Islet precursor cell (in vitro differentiated cells): ENCODE measurements around the gene KIF17.
A peak's percentile ranks its signal among the peaks of the same experiment; 100 is the strongest.

Source experiments
- DNase-seq: peaks from one replicate; pipeline ENCODE4 v3.0.0-alpha.2; 2018

KIF17 gene

DNA sequence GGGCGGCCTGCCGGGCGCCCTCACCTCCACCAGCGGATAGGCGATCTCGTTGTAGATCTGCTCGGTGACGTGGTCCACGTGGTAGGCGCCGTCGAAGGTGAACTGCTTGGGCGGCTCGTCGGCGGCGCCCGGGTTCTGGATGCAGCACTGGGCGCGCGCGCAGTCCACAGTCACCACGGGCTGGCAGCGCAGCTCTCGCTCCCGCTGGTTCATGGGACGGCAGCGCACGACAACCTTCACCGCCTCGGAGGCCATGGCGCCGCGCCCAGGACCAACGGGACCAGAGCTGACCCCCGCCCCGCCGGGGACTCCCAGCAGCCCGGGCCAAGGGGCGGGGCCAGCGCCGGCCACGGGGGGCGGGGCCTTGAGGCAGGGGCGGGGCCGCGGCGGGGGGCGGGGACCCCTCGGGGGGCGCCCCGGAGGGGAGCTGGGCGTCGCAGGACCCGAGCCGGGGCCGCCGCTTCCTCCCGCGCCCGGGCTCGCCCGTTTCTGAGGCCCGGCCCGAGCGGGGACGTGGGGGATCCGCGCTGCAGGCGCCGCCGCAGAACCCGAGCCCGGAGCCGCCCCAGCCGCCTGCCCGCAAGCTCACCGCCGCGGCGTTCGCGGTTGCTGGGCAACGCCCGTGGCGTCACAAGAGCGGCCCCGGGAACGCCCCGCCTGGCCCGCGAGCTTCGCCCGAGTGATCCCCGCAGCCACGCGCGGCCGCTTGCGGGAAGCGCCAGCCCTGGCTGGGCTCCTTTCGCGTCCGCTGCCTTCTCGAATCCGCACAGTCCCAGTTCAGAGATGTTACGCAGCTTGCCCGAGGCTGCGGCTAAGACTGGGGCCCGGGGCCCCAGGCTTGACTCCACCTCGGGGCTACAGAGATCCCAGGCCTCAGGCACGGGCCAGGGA lies at the start of gene KIF17:
Gene KIF17 (minus strand): TSS at position 556 of the 891 bp plus-strand sequence. CDS start 301 bp downstream, at position 255.
- peak; percentile 78 for DNase-seq

DNA sequence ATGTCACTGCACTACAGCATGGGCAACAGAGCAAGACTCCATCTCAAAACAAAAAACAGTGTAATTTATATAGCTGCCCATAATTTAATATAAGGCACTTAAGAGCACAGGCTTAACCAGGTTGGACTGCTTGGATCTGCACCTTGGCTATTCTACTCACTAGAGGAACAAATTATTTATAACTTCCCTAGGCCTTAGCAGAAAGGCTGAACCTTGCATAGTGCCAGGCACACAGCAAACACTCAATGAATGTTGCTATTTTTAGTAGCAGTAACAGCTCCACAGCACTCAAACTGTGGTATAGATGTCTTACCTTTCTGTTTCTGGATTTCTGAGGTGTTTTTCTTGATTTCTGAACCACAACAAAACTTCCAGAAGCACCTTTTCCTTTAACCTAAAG lies 49.5 kb upstream of the KIF17 start:
- DNase-seq, result no peak

DNA sequence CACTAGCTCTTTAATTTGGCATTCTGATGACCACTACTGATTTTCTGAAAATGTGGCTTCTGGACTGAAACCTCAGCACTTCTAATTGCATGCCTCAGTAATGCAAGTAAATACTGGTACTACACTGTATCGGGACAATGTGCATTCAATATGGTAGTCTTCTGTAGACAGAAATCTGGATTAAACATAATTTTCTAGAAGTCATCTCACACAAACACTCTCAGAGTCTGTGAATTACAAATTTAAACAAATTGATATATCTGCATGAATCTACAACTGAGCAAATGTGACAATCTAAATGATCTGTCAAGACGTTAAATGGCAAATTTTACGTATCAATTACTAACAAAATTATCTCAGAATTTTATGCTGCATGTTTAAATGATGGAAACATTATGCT lies 45.6 kb upstream of the KIF17 start:
- DNase-seq, result no peak

DNA sequence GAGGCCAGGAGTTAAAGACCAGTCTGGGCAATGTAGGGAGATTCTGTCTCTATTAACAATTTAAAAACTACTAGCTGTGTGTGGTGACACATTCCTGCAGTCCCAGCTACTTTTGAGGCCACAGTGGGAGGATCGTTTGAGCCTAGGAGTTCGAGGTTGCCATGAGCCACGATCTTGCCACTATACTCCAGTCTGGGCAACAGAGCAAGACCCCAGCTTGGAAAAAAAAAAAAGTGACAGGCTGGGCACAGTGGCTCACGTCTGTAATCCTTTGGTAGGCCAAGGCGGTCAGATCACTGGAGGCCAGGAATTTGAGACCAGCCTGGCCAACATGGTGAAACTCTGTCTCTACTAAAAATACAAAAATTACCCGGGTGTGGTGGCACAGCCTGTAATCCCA lies 42.5 kb upstream of the KIF17 start:
- no peak for DNase-seq

DNA sequence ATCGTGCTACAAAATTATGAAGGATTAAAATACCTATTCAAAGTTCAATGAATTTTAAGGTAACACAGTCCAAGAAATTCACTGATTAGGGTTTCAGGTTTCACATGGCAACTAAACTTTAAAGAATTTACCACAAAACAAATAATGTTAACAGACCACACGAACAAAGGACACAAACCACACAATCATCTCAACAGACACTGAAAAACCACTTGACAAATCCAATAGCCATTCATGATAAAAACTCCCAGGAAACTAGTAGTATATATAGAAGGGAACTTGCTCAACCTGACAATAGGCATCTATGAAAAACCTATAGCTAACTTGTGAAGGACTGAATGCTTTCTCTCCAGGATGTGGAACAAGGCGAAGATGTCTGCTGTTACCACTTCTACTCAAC lies 35.8 kb upstream of the KIF17 start:
- no peak for DNase-seq

DNA sequence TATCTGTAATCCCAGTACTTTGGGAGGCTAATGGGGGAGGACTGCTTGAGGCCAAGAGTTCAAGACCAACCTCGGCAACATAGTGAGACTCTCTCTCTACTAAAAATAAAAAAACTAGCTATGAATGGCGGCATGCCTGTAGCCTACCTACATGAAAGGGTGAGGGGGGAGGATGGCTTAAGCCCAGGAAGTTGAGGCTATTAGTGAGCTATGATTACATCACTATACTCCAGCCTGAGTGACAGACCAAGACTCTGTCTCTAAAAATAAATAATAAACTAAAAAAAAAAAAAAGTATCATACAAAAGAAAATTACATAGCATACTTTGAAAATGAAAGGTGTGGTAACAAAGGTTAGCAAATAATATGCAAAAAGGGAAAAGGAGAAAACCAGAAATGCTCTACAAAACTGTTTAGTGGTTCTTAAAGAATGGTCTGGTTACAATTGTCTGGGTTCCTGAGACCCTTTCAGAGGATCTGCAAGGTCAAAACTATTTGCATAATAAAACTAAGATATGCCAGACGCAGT lies 33.7 kb upstream of the KIF17 start:
- DNase-seq, result no peak

DNA sequence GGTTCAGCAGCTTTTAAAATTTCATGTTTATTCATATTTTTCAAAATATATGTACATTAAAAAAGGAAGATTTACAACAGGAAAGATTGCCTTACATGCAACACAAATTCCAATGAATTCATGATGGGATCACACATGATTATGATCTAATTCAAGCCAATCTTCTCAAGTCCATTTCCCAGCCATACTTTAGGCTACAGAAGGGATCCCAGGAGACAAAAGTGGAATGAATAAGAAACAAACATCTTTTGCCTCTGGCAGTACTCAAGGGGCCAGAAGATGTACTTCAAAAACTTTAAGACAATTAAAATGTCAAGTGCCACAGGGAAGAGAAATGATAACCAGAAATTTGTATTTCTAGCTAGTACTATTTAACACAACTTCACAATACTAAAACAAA lies 24.9 kb upstream of the KIF17 start:
- no peak for DNase-seq

DNA sequence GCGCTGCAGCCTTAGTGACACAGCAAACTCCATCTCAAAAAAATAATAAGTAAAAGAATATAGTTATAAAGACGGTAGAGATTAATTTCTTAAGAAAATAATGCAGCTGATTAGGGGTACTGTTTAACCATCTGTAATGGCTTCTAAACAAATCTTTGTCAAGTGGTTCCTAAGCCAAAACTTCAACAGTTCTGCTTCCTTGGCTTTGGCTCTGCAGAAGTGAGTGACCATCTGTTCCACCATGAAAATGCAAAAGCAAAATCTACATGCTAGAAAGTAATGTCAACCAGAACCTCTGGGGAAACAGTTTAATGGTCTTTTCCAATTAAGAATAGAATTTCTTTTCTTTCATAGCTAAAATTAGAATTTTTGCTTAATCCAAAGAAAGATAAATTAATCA lies 23.0 kb upstream of the KIF17 start:
- no peak for DNase-seq

DNA sequence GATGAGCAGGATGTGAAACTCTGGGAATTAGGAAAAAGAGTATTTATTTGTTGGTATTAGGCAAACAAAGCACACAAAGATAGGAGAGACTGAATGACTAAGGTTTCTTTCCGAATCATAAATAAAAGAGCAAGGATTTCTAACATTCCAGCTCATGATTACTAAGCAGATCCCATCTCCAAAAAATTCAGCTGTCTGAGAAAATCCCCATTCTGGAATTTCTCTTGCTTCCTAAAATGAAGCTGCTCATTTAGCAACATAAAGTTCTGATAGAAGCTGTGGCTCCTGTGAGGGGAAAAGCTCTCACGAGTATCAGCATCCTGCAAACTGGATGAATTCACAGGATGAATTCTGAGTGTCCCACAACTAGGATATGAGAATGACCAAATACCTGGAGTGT lies 21.4 kb upstream of the KIF17 start:
- DNase-seq, result no peak

DNA sequence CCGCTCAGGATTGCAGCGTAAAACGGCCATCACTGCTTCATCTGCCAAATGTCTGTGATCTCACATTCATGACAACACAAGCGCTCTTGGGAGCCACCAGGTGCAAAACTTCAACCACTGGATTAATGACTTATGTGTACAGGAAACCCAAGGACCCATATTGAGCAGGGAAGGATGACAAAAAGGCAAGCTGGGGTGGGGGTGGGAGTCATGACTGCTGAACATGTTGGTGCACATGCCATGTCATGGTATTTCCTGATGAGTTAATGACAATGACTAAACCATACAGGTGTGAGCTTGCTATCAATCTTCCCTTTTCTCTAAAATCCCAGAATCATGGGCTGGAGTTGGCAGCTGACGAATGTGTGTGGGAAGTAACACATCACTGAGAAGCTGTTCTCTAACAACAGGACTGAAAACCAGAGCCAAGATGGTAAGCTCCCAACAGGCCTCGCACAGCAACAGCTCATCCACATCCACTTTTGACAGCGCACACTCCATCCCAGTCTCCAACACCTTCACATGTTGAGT lies 17.8 kb upstream of the KIF17 start:
- no peak for DNase-seq

DNA sequence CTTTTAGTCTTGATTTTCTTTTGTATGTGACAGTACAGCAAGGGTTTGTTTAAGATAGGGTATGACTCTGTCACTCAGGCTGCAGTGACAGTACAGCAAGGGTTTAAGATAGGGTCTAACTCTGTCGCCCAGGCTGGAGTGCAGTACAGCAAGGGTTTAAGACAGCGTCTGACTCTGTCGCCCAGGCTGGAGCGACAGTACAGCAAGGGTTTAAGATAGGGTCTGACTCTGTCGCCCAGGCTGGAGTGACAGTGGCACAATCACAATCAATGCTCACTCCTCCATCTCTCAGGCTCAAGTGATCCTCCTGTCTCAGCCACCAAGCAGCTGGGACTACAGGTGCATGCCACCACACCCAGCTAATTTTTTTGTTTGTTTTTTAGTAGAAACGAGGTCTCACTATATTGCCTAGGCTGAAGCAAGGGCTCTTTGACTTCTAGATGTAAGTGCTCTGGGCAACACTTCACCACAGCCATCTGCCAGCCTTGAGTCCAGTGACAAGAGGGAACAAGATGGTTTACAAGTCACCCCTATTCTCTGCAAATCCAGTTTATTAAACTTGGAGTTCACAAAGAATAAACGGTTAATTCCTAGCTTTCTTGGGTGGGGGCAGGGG lies 15.7 kb upstream of the KIF17 start:
- DNase-seq, result no peak

DNA sequence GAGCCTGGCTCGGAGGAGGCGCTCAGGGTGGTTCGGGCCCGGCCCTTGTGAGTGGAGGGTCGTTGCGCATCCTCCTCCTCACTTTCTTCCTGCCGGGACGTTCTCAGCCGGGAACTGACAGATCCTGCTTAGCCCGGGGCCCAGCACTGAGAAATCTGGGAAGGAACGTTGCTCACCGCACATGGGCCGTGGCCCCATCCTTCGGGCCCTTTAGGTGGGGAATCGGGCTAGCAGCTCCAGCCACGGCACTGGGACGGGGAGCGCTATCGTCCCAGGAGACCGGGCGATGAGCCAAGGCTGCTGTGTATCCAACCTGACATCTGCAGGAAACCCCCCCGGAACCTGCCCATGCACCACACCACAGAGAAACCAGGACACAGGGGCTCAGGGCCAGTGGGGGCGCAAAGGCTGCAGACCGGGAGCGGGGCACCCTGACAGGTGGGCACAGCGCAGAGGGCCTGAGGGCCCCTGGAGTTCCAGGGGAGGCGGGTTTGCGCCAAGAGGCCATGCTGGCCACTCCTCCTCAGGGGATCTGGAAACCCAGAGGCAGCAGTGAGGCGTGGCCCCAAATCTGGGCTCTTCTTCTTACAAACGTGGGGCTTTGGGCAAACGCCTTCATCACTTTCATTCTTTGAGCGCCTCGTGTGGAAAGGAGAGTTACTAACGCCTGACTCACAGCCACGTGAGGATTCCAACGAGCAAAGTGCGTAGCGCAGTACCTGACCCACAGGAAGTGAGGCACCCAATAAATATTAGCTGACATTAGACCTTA lies 15.0 kb upstream of the KIF17 start, which contains the start of gene SH2D5:
Gene SH2D5 (minus strand): TSS at position 116 of the 772 bp plus-strand sequence. CDS start 4,659 bp downstream, outside the sequence.
- DNase-seq, result peak; percentile 96

DNA sequence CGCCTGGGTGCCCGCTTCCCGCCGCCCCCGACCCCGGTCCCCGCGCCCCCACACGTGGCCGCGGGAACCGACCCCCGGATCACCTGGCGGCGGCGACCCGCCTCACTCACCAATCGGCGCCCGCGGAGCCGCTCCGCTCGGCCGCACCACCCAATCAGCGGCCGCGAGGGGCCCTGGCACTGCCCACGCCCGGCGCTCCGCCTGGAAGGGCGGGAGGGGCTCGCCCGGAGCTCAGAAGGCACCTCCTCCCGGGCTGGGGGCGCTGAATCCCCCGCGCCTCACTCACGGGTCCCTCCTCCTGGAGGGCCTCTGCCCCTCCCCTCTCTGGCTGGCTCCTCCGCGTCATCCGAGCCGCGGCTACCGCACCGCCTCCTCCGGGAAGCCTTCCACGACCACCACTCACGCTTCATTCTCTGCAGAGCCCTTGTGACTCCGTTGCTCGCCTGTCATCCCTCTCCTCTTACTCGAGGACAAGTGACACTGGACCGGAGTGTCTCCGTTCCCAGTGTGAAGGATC lies 14.3 kb upstream of the KIF17 start:
- DNase-seq, result peak; percentile 90

DNA sequence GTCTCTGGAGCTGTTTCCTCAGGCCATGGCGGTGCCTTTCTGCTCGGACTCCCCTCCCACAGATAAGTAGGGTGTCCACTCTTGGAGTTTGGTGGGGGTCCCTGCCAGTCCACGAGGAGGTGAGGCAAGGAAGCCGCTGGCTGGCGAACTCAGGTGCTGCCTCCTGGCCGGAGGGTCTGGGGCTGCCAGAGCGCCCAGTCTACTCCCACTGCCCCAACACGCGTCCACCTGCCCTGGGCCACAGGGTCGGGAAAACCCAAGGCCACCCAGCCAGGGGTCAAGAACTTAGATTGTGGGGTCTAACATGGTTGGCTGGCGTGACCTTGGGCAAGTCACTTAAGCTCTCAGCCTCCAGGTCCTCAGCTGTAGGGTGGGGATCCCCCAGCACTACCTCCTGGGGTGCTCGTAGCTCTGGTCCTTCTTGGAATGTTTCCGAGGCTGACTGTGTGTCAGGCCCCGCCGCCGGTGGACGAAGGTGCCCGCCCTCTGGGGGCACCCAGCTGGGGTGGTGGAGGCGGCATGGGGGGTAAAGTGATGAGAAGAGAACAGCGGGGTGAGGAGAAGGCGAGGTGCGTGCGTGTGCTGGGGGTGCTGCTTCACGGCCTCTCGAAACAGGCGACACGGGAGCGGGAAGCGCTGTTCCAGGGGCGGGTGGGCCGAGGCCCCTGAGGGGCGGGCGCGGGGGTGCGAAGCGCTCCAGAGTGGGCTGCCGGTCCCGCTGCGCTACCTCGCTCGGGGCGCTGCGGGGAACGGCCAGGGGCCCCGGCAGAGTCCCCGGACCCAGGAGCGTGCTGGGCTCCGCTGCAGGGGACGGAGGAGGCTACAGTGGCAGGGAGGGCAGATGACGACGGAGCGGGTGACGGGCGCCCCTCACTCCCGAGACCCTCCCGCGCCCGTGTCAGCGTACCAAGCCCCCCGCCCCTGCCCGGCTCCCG lies 13.5 kb upstream of the KIF17 start:
- DNase-seq, result peak; percentile 56

DNA sequence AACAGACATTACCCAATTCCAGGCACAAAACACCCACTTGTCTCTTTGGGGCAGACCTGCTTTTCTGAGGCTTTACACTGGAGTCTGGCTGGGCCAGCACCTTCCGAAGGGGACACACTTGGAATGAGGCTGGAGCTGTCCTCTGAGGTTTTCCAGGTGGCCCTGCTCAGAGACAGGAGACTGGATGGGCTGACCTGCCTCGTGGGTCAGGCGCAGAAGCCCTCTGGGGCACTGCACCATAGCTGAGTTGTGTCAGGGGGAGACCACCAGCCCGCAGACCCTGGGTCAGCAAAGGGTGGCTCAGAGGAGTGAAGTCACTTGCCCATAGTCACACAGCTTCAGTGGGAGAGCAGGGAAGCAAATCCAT lies 12.9 kb upstream of the KIF17 start:
- DNase-seq, result peak; percentile 57

DNA sequence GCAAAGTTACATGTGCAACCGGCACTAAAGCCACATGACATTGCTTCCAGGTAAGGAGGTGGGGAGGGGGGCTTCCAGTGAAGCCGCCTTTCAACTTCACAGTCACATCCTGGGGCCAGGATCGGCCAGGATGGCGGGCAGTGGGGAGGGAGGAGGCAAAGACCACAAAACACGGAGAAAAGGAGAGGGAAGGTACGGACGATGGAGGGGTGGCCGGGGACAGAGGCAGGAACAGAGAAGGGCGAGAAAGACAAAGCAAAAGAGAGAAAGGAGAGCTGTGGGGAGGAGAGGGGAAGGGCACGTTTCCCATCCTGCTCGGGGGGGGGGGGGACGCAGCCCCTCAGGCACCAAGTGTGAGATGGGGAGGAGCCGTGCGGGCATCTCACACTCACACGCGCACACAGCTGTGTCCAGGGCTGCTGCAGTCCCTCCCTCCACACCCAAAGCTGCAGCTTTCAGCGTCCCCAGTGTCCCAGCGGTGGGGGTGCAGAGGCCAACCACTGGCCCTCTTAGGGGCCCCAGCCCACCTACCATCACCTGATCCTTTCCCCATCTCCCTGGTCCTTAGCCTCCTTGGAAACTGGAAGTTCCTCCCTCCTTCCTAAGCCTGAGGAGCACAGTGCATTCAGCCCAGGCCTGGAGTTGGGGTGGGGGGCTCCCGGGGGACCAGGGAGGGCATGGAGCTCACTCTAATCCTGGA lies 12.3 kb upstream of the KIF17 start:
- DNase-seq, result peak; percentile 54

DNA sequence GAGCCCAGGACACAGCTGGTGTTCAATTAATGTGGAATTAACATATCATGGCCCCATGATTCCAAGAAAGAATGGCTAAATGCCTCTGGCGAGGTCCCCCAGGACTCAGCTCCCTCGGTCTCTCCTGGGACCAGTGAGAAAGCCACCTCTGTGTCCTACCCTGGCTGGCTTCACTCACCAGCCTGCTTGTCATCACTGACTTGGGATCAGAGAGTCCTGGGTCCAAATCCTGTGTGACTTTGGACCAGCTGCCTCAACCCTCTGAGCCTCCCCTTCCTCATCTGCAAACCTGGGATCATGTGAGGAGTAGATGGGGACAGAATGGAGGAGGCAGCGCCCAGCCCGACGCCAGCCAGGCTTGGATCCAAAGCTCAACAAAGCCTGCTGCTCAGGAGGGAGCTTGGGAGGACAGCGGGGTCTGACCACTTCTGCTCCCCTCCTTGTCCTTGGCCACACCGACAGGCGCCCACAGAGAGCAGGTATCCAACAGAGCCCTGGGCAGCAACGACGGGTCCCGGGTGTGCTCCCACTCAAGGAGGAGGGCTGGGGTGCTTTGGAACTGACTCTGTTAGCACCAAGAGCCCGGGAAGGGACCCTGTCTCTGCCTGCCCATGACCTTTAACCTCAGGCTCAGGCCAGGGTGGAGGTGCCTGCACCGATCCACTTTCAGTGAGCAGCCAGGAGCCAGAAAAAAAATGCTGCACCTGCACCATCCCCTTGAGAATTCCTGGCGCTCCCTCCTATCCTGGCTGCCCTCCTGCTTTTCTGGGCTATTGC lies 11.5 kb upstream of the KIF17 start:
- DNase-seq, result peak; percentile 51

DNA sequence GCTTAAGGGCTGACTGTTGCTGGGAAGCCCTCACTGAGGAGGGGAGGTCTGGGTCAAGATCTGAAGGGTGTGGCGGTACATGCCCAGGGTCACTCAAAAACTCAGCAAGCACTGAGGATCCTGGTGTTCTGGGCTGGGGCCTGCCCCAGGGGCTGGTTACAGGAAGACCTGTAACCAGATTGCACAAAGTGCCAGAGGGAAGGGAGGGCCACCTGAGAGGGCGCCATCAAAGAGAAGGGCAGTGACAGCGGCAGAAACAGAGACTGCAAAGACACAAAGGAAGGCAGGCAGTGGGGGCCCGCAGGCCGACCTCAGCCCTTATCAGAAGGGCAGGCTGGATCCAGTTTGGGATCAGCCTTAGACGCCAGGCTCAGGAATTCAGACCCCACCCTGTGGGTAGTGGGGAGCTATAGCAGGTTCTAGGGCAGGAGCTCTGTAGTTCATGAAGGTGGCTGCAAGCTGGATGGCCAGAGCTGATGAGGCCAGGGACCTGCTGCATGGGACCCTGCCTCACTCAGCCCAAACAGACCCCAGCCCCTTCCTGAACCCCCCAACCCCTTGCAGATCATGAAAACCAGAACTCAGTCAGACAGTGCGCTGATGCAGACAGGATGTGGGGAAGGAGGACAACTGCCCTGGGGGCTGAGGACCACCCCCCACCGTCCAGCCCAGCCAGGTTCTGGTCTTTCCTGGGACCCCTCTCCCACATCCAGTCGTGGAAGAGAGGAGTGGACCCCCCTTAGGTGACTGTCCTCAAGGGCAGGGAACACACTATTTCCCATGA lies 10.8 kb upstream of the KIF17 start:
- peak; percentile 60 for DNase-seq

DNA sequence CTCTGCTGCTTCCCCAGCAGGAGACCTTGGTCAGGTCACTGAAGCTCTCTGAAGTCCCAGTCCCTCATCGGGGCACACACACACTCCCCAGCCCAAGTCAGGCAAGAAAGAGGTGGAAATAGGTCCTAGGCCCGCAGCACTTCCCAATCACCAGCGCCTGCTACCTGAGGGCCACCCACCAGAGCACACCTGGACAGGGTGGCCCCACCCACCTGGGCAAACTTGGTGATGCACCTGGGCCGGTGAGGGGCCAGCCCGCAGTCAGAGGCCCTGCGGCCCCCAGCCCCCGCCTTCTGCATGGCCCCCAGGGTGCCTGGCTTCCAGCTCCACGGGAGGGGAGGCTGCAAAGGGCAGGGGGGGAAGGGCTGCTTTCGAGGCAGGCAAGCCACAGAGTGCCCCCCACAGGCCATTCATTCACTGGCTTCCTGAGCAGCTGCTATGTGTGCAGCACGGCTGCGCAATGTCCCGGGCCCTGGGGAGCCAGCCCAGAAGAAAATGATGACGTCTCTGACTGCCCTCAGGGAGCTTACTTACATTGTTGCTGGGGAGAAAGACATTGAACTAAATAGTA lies 10.0 kb upstream of the KIF17 start:
- DNase-seq, result peak; percentile 68
